ENCODE results near the gene BPIFB6.

The BPIFB6 gene

GRCh38 chr20:33026072-33026778 lies 5.2 kb upstream of the BPIFB6 start:
- Histone ChIP-seq H3K9ac (ENCODE audit: low read length) (no peak overlapping the region), H3K27ac (ENCODE audit: low read depth, low read length) (no peak overlapping the region), H3K27me3 (ENCODE audit: control insufficient read depth, insufficient read depth, low read length) (no peaks in the 10 kb centered on the region), H3K4me3 (ENCODE audit: low read depth, low read length) (no peak overlapping the region), H3K9me3 (ENCODE audit: control insufficient read depth, insufficient read depth, low read depth, low read length) (no peaks in the 10 kb centered on the region), H3K4me1 (ENCODE audit: control insufficient read depth, insufficient read depth, low read length) (peaks cover 5% of the 10 kb centered on the region; the same call in 1 of the 2 replicates), H3K36me3 (ENCODE audit: control insufficient read depth, insufficient read depth, low read length) (no peaks in the 10 kb centered on the region)

GRCh38 chr20:33026779-33027759 lies 4.4 kb upstream of the BPIFB6 start:
- peaks cover 5% of the 10 kb centered on the region; the same call in 1 of the 2 replicates for H3K4me1 ChIP-seq (ENCODE audit: control insufficient read depth, insufficient read depth, low read length)
- no peak overlapping the region for H3K9ac ChIP-seq (ENCODE audit: low read length)
- no peak overlapping the region for H3K4me3 ChIP-seq (ENCODE audit: low read depth, low read length)

GRCh38 chr20:33027769-33028751 lies 3.4 kb upstream of the BPIFB6 start:
- H3K36me3 ChIP-seq (ENCODE audit: control insufficient read depth, insufficient read depth, low read length) = no peaks in the 10 kb centered on the region
- H3K4me1 ChIP-seq (ENCODE audit: control insufficient read depth, insufficient read depth, low read length) = peaks cover 5% of the 10 kb centered on the region; the same call in 1 of the 2 replicates
- H3K27ac ChIP-seq (ENCODE audit: low read depth, low read length) = no peak overlapping the region
- no peak overlapping the region for H3K4me3 ChIP-seq (ENCODE audit: low read depth, low read length)
- no peak overlapping the region for H3K9ac ChIP-seq (ENCODE audit: low read length)
- H3K27me3 ChIP-seq (ENCODE audit: control insufficient read depth, insufficient read depth, low read length) = no peaks in the 10 kb centered on the region
- no peaks in the 10 kb centered on the region for H3K9me3 ChIP-seq (ENCODE audit: control insufficient read depth, insufficient read depth, low read depth, low read length)

More at GRCh38 chr20:33026779-33027759, 4.4 kb upstream of the BPIFB6 start:
- H3K9me3 ChIP-seq (ENCODE audit: control insufficient read depth, insufficient read depth, low read depth, low read length) = no peaks in the 10 kb centered on the region
- no peaks in the 10 kb centered on the region for H3K27me3 ChIP-seq (ENCODE audit: control insufficient read depth, insufficient read depth, low read length)
- H3K36me3 ChIP-seq (ENCODE audit: control insufficient read depth, insufficient read depth, low read length) = no peaks in the 10 kb centered on the region
- H3K27ac ChIP-seq (ENCODE audit: low read depth, low read length) = no peak overlapping the region

GRCh38 chr20:33028875-33029274 lies 2.6 kb upstream of the BPIFB6 start:
- Histone ChIP-seq H3K9me3 (ENCODE audit: control insufficient read depth, insufficient read depth, low read depth, low read length) (no peaks in the 10 kb centered on the region), H3K36me3 (ENCODE audit: control insufficient read depth, insufficient read depth, low read length) (no peaks in the 10 kb centered on the region), H3K4me1 (ENCODE audit: control insufficient read depth, insufficient read depth, low read length) (peaks cover 1% of the 10 kb centered on the region; the same call in 1 of the 2 replicates), H3K4me3 (ENCODE audit: low read depth, low read length) (no peak overlapping the region), H3K27me3 (ENCODE audit: control insufficient read depth, insufficient read depth, low read length) (no peaks in the 10 kb centered on the region; the same call in 1 of the 2 replicates), H3K27ac (ENCODE audit: low read depth, low read length) (no peak overlapping the region), H3K9ac (ENCODE audit: low read length) (no peak overlapping the region)

GRCh38 chr20:33030076-33030475 lies 1.4 kb upstream of the BPIFB6 start:
- Histone ChIP-seq H3K27ac (ENCODE audit: low read depth, low read length) (no peak overlapping the region), H3K4me1 (ENCODE audit: control insufficient read depth, insufficient read depth, low read length) (no peaks in the 10 kb centered on the region), H3K9ac (ENCODE audit: low read length) (no peak overlapping the region), H3K9me3 (ENCODE audit: control insufficient read depth, insufficient read depth, low read depth, low read length) (no peaks in the 10 kb centered on the region), H3K36me3 (ENCODE audit: control insufficient read depth, insufficient read depth, low read length) (no peaks in the 10 kb centered on the region), H3K4me3 (ENCODE audit: low read depth, low read length) (no peak overlapping the region), H3K27me3 (ENCODE audit: control insufficient read depth, insufficient read depth, low read length) (peaks cover 4% of the 10 kb centered on the region; the same call in 1 of the 2 replicates)

GRCh38 chr20:33030569-33030968 lies 879 bp upstream of the BPIFB6 start:
- Histone ChIP-seq H3K36me3 (ENCODE audit: control insufficient read depth, insufficient read depth, low read length) (no peaks in the 10 kb centered on the region), H3K27ac (ENCODE audit: low read depth, low read length) (no peak overlapping the region), H3K27me3 (ENCODE audit: control insufficient read depth, insufficient read depth, low read length) (peaks cover 4% of the 10 kb centered on the region; the same call in 1 of the 2 replicates), H3K9ac (ENCODE audit: low read length) (no peak overlapping the region), H3K9me3 (ENCODE audit: control insufficient read depth, insufficient read depth, low read depth, low read length) (no peaks in the 10 kb centered on the region), H3K4me1 (ENCODE audit: control insufficient read depth, insufficient read depth, low read length) (no peaks in the 10 kb centered on the region), H3K4me3 (ENCODE audit: low read depth, low read length) (no peak overlapping the region)

GRCh38 chr20:33032555-33032954 lies 1.1 kb downstream of the BPIFB6 start:
- no peak overlapping the region for H3K4me3 ChIP-seq (ENCODE audit: low read depth, low read length)
- H3K9me3 ChIP-seq (ENCODE audit: control insufficient read depth, insufficient read depth, low read depth, low read length) = no peaks in the 10 kb centered on the region
- no peaks in the 10 kb centered on the region for H3K4me1 ChIP-seq (ENCODE audit: control insufficient read depth, insufficient read depth, low read length)
- H3K9ac ChIP-seq (ENCODE audit: low read length) = no peak overlapping the region
- H3K27me3 ChIP-seq (ENCODE audit: control insufficient read depth, insufficient read depth, low read length) = peaks cover 4% of the 10 kb centered on the region; the same call in 1 of the 2 replicates
- H3K27ac ChIP-seq (ENCODE audit: low read depth, low read length) = no peak overlapping the region
- no peaks in the 10 kb centered on the region for H3K36me3 ChIP-seq (ENCODE audit: control insufficient read depth, insufficient read depth, low read length)

GRCh38 chr20:33033381-33033780 lies 1.9 kb downstream of the BPIFB6 start:
- Histone ChIP-seq H3K4me3 (ENCODE audit: low read depth, low read length) (no peak overlapping the region), H3K4me1 (ENCODE audit: control insufficient read depth, insufficient read depth, low read length) (no peaks in the 10 kb centered on the region), H3K27me3 (ENCODE audit: control insufficient read depth, insufficient read depth, low read length) (peaks cover 4% of the 10 kb centered on the region; the same call in 1 of the 2 replicates), H3K9me3 (ENCODE audit: control insufficient read depth, insufficient read depth, low read depth, low read length) (no peaks in the 10 kb centered on the region), H3K36me3 (ENCODE audit: control insufficient read depth, insufficient read depth, low read length) (no peaks in the 10 kb centered on the region), H3K27ac (ENCODE audit: low read depth, low read length) (no peak overlapping the region), H3K9ac (ENCODE audit: low read length) (no peak overlapping the region)

- H3K27me3 ChIP-seq (ENCODE audit: control insufficient read depth, insufficient read depth, low read length) = peaks cover 7% of the 10 kb centered on the region; the same call in 1 of the 2 replicates
- H3K9me3 ChIP-seq (ENCODE audit: control insufficient read depth, insufficient read depth, low read depth, low read length) = no peaks in the 10 kb centered on the region
- H3K9ac ChIP-seq (ENCODE audit: low read length) = no peak overlapping the region
- H3K27ac ChIP-seq (ENCODE audit: low read depth, low read length) = no peak overlapping the region
- H3K36me3 ChIP-seq (ENCODE audit: control insufficient read depth, insufficient read depth, low read length) = no peaks in the 10 kb centered on the region
- H3K4me1 ChIP-seq (ENCODE audit: control insufficient read depth, insufficient read depth, low read length) = no peaks in the 10 kb centered on the region
- no peak overlapping the region for H3K4me3 ChIP-seq (ENCODE audit: low read depth, low read length)
Measured at GRCh38 chr20:33034115-33034514, 2.7 kb downstream of the BPIFB6 start.

- Histone ChIP-seq H3K27ac (ENCODE audit: low read depth, low read length) (no peak overlapping the region), H3K9me3 (ENCODE audit: control insufficient read depth, insufficient read depth, low read depth, low read length) (no peaks in the 10 kb centered on the region), H3K36me3 (ENCODE audit: control insufficient read depth, insufficient read depth, low read length) (no peaks in the 10 kb centered on the region), H3K4me3 (ENCODE audit: low read depth, low read length) (no peak overlapping the region), H3K9ac (ENCODE audit: low read length) (no peak overlapping the region), H3K4me1 (ENCODE audit: control insufficient read depth, insufficient read depth, low read length) (no peaks in the 10 kb centered on the region), H3K27me3 (ENCODE audit: control insufficient read depth, insufficient read depth, low read length) (peaks cover 13% of the 10 kb centered on the region; the same call in 1 of the 2 replicates)
Measured at GRCh38 chr20:33034901-33035492, 3.5 kb downstream of the BPIFB6 start.
